Kidney epithelial cell (primary cell): ENCODE data around the gene KBTBD6. TPM values are rescaled to one million over a fixed set of nuclear protein-coding genes. Genes with fewer than 3 reads are reported as not detected.
"Not testable (repeated sequence)": the region's sequence is repeated elsewhere in the genome, so short reads cannot be mapped to it uniquely, and the experiment has no call there.

Experiments
- DNase-seq: peaks from one replicate; pipeline ENCODE4 v3.0.0-alpha.2; 2010; ENCODE audit warnings: low read depth
- H3K27me3 ChIP-seq: 2 replicates; pipeline ENCODE4 v1.6.0; 2011; ENCODE audit warnings: low read length; ENCODE audit not compliant: control insufficient read depth, insufficient read depth
- H3K36me3 ChIP-seq: 2 replicates; pipeline ENCODE4 v1.5.1; 2011; ENCODE audit warnings: low read length; ENCODE audit not compliant: control insufficient read depth, insufficient read depth
- H3K4me3 ChIP-seq: 2 replicates; pipeline ENCODE4 v1.5.1; 2011; ENCODE audit warnings: low read depth, mild to moderate bottlenecking, control low read depth, low read length
- total RNA-seq: library from RNA; depleted of rRNA; stranded (reverse); fragments of >200 nt; gene quantifications from 2 replicates; pipeline ENCODE4 v1.2.3, GENCODE V29; 2015
- TF ChIP-seq, protein P1 (sequence below): IDR thresholded peaks from 2 replicates; pipeline ENCODE4 v1.5.1; 2011; ENCODE audit warnings: mild to moderate bottlenecking, moderate library complexity, low read length, control low read depth, inconsistent platforms; ENCODE audit not compliant: insufficient read depth, poor library complexity, severe bottlenecking

The KBTBD6 gene
- total RNA-seq, 1 donor from 2014 or later, result 9.0 TPM

DNA sequence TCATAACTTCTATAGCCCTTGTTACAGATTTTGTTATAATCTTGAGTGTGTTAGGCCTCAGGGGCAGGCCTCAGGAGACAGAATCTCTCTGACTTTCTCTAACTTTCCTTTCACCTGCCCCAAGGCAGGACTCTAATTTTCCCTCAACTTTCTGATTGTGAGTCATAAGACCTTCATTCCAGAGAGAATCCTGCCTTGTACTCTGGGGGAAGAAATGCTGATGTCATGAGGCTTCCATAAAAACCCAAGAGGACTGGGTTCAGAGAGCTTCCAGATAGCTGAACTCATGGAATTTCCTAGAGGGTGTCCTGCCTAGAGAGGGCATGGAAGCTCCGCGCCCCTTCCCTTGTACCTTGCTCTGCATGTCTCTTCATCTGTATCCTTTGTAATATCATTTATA lies 5.3 kb upstream of the KBTBD6 start:
- DNase-seq, result peak; percentile 47
- no peaks in the 10 kb centered on the region for H3K36me3 ChIP-seq
- TF ChIP-seq, protein P1, sequence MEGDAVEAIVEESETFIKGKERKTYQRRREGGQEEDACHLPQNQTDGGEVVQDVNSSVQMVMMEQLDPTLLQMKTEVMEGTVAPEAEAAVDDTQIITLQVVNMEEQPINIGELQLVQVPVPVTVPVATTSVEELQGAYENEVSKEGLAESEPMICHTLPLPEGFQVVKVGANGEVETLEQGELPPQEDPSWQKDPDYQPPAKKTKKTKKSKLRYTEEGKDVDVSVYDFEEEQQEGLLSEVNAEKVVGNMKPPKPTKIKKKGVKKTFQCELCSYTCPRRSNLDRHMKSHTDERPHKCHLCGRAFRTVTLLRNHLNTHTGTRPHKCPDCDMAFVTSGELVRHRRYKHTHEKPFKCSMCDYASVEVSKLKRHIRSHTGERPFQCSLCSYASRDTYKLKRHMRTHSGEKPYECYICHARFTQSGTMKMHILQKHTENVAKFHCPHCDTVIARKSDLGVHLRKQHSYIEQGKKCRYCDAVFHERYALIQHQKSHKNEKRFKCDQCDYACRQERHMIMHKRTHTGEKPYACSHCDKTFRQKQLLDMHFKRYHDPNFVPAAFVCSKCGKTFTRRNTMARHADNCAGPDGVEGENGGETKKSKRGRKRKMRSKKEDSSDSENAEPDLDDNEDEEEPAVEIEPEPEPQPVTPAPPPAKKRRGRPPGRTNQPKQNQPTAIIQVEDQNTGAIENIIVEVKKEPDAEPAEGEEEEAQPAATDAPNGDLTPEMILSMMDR, result no peak

DNA sequence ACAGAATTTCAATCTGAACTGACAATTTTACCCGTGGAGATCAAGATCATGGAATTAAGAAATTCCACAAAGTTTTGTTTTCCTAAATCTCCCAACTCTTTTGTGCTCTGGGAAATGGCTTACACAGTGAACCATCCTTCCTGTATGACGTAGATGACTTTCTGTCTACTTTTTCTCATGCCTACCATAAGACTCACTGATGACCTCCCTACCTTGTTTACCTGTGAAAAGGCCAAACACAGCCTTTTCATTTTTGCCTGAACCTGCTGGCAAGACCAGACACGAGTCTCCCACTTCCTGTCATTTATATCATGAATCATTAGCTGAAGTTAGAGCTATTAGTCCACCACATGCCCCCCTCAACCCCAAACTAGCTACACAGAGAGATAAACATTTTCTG lies 4.6 kb upstream of the KBTBD6 start:
- Histone ChIP-seq H3K36me3 (no peaks in the 10 kb centered on the region), H3K27me3 (no peaks in the 10 kb centered on the region), H3K4me3 (no peak overlapping the region)
- no peak for DNase-seq
- TF ChIP-seq, protein P1, result no peak

More for the DNA sequence above, 5.3 kb upstream of the KBTBD6 start:
- Histone ChIP-seq H3K27me3 (no peaks in the 10 kb centered on the region), H3K4me3 (no peak overlapping the region)

DNA sequence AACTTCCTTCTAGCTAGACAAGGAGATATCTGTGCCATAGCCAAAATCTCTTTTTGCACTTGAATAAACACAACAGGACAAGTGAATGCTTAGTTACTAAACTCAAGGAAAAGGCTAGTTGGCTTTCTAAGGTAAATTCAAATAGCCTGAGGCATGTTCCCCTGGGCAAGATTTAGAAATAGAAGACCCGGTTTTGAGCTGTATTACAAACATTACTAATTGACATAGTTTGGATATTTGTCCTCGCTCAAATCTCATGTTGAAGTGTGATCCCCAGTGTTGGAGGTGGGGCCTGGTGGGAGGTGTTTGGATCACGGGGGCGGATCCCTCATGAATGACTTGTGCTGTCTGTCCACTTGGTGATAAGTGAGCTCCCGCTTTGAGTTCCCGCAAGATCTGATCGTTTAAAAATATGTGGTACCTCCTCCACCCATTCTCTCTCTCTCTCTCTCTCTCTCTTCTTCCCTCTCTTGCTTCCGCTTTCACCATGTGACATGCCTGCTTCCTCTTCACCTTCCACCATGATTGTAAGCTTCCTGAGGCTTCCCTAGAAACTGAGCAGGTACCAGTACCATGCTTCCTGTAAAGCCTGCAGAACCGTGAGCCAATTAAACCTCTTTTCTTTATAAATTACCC lies 3.9 kb upstream of the KBTBD6 start:
- no peak for DNase-seq
- Histone ChIP-seq H3K36me3 (no peaks in the 10 kb centered on the region), H3K27me3 (no peaks in the 10 kb centered on the region), H3K4me3 (no peak overlapping the region)
- TF ChIP-seq, protein P1, result no peak

DNA sequence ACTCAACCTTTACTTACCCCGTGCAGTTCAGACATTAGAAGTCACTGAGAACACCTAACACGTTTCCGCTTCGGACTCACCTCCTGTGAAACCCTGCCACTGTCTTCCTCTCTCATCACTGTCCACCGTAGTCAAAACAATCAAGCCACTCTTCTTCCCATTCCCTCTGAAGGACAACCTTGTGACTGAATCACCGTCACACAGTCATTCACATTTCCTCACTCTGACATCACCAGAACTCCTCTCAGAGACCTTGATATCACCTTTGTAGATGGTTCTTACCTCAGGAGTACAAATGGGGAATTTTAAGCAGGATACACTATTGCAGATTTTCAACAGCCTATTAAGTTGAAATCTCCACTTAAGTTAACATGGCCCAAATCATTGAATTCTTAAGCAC lies 1.3 kb upstream of the KBTBD6 start:
- TF ChIP-seq, protein P1, result no peak
- no peak for DNase-seq
- H3K36me3 ChIP-seq, result no peaks in the 10 kb centered on the region
- no peaks in the 10 kb centered on the region for H3K27me3 ChIP-seq
- H3K4me3 ChIP-seq, result no peak overlapping the region

DNA sequence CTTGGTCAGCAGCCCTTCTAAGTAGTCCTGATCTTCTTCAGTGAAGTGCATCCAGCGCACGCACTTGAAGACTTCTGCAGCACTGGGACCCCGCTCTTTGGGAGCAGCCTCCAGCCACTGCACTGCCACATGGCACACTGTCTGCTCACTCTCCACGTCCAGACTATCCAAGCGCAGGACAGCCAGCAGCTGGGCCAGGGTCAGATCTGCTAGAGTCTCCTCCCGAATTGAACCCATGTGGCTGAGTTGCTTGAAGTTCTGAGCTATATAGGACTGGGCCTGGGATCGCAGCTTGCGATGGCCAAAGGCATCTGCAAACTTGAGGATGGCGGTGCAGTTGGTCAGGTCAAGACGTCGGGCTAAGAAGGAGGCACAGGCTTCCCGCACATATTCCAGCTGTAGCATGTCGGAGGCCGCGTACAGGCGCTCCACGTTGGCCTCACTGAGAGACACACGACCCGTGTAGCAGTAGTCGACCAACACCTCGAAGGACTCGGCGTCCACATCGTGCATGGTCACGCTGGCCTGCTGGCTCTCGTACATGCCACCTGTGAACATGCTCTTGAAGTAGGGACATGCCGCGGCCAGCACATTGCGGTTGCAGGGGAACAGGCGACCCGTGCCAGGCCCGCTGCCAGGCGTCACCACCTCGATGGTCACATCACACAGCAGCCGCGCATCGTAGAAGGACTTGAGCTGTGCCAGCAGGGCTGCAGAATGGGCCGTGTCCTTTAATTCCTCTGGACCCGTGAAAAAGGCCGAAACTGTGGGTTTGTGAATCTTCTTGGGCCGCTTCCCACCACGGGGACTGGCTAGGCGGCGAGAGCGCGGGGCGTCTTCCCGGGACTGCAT lies 716 bp downstream of the KBTBD6 start:
- not testable (repeated sequence) for H3K36me3 ChIP-seq, H3K27me3 ChIP-seq, DNase-seq
- peak overlapping the region; percentile 50 for H3K4me3 ChIP-seq

DNA sequence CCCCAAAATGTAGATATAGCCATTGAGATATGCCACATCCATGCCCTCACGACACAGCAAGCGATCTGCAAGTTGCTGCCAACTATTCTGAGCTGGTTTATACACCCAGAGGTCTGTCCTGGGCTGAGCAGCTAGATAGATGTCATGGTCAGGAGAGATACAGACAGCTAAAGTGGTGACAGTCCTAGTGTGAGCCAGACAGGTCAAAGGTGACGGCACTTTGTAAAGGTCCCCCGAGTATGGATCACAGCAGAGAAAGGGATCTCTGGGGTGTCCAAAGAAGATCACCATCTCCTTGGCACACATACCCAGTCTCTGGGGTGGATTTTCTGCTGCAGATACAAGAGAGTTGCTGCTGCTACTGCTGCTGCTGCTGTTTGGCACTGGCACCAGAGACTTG lies 1.4 kb downstream of the KBTBD6 start:
- not testable (repeated sequence) for H3K27me3 ChIP-seq, H3K36me3 ChIP-seq, DNase-seq, H3K4me3 ChIP-seq
